Non-pigmented ciliary epithelial cell (primary cell): Measurements from ENCODE around the gene ETV2.
"Not testable (repeated sequence)": the region's sequence is repeated elsewhere in the genome, so short reads cannot be mapped to it uniquely, and the experiment has no call there.

Source experiments
- DNase-seq: peaks from one replicate; pipeline ENCODE4 v3.0.0-alpha.2; 2010; ENCODE audit warnings: low read depth

Gene ETV2

GRCh38 chr19:35641515-35642151 lies at the start of gene ETV2:
ETV2 (plus strand) TSS chr19:35641745; CDS start chr19:35642461, 716 bp downstream.
- DNase-seq = no peak

DNA sequence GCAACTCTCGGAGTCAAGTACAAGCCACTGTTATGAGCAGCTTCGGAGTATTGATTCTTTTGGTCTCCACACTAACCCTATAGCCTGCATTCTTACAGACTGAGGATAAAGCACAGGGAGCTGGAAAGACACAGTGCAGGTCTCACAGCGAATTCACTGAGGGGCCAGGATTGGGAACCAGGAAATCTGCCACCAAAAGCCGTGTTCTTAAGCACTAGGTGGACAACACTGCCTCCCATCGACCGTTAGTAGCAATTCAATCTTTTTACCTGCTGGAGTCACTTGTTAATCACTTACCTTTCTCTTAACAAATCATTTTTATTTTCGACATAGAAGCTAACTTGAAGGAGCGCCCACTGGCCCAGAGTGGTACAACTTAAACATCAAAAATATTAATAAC lies 49.3 kb upstream of the ETV2 start:
- no peak for DNase-seq

- not testable (repeated sequence) for DNase-seq
Observed at GRCh38 chr19:35595026-35595425, 46.5 kb upstream of the ETV2 start.

- DNase-seq = no peak
Observed at GRCh38 chr19:35595928-35596327, 45.6 kb upstream of the ETV2 start.

- no peak for DNase-seq
Observed at GRCh38 chr19:35596366-35596999, 45.1 kb upstream of the ETV2 start.

DNA sequence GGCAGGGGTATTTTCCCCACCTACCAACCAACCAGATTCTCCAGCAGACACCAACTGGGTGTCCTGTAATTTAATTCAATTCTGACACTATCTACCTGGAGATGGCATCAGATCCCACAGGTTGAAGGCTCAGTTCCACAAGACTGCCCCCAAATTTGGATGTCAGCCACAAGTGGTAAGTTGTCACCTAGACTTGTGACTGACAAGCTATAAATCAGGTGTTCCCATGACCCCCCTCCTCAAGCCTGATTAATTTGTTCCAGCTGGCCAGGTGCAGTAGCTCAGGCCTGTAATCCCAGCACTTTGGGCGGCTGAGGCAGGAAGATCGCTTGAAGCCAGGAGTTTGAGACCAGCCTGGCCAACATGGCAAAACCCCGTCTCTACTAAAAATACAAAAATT lies 39.6 kb upstream of the ETV2 start:
- DNase-seq = no peak

DNA sequence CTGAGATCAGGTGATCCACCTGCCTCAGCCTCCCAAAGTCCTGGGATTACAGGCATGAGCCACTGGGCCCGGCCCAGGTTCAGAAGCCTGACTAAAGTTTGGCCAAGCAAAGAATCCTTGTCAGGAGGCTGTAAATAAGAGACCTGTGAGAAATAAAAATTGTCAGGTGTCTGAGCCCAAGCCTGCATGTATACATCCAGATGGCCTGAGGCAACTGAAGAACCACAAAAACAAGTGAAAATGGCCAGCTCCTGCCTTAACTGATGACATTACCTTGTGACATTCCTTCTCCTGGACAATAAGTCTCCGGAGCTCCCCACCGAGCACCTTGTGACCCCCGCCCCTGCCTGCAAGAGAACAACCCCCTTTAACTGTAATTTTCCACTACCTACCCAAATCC lies 37.1 kb upstream of the ETV2 start:
- DNase-seq = not testable (repeated sequence)

DNA sequence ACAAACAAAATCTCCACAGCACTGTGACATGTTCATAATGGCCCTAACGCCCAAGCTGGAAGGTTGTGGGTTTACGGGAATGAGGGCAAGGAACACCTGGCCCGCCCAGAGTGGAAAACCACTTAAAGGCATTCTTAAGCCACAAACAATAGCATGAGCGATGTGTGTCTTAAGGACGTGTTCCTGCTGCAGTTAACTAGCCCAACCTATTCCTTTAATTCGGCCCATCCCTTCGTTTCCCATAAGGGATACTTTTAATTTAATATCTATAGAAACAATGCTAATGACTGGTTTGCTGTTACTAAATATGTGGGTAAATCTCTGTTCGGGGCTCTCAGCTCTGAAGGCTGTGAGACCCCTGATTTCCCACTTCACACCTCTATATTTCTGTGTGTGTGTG lies 34.4 kb upstream of the ETV2 start:
- not testable (repeated sequence) for DNase-seq

DNA sequence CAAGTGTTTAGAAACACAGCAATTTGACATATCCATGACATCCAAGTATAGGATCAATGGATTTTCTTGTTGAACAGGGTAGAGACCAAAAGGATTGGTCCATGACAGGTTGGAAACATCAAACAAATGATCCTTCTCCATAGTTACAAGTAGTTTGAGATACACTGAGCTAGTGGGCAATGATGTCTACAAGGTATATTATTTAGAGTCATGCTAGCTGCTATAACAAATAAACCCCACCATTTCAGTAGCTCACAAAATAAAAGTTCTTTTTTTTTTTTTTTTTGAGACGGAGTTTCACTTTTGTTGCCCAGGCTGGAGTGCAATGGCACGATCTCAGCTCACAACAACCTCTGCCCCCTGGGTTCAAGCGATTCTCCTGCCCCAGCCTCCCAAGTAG lies 33.9 kb upstream of the ETV2 start:
- DNase-seq = no peak

GRCh38 chr19:35608251-35608650 lies 33.3 kb upstream of the ETV2 start:
- DNase-seq = no peak

GRCh38 chr19:35609851-35610353 lies 31.6 kb upstream of the ETV2 start:
- DNase-seq = no peak

DNA sequence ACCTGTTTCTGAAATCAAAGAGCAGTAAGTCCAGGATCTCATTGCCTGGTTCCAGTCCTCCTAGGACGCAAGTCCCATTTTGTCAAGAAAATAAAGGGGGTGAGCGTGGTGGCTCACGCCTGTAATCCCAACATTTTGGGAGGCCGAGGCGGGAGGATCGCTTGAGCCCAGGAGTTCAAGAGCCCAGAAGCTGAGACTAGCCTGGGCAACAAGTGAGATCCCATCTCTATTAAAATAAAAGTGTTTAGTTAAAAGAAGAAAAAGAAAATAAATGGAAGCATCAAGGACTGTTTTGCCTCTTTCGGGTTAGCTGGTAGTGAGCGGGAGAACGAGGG lies 29.4 kb upstream of the ETV2 start:
- DNase-seq = no peak

DNA sequence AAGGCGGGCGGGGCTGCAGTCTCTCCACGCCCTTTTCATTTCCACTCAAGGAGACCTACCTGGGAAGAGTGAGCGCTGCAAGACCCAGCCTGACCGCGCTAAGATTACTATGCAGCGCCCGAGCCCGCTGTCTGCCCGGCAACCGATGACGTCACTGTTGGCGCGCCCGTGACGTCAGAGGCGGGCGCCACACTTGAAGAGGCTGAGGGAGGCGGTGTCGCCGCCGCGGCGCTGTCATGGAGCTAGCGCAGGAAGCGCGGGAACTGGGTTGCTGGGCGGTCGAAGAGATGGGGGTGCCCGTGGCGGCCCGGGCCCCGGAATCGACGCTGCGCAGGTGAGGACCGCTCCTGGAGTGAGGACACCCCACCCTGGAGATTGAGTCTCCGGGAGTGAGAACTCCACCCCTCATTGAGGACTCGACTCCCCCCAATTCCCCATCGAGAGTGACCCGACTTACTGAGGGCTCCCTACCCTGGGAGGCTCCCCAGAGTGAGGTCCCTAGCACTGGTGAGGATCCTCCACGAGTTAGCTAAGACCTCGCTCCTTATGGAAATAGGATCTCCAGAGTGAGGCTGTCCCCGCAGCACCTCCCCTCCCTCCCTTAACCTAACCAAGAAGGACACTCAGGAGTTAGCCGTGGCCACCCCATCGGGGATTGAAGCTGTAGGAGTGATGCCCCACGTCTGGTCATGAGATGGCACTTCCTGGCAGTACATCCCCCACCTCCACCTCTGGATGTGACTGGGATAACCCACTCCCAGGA lies 28.8 kb upstream of the ETV2 start, which contains the start of gene HAUS5:
Gene HAUS5 (plus strand): TSS at position 177 of the 763 bp plus-strand sequence. CDS start 60 bp downstream, at position 237.
- peak; percentile 38 for DNase-seq

GRCh38 chr19:35613574-35613973 lies 28.0 kb upstream of the ETV2 start:
- no peak for DNase-seq

- no peak for DNase-seq
Observed at GRCh38 chr19:35615036-35615435, 26.5 kb upstream of the ETV2 start.

DNA sequence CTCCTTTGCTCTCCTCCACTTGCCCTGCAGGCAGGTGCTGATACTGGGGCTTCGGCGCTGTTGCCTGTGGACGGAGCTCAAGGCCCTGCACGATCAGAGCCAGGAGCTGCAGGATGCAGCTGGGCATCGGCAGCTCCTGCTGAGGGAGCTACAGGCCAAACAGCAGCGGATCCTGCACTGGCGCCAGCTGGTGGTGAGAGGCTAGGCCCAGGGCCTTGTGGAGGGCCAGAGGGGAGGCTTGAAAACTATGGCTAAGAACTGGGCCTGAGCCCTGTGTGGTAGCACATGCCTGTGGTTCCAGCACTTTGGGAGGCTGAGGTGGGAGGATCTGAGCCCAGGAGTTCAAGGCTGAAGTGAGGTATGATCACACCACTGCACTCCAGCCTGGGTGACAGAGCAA lies 22.7 kb upstream of the ETV2 start:
- no peak for DNase-seq

DNA sequence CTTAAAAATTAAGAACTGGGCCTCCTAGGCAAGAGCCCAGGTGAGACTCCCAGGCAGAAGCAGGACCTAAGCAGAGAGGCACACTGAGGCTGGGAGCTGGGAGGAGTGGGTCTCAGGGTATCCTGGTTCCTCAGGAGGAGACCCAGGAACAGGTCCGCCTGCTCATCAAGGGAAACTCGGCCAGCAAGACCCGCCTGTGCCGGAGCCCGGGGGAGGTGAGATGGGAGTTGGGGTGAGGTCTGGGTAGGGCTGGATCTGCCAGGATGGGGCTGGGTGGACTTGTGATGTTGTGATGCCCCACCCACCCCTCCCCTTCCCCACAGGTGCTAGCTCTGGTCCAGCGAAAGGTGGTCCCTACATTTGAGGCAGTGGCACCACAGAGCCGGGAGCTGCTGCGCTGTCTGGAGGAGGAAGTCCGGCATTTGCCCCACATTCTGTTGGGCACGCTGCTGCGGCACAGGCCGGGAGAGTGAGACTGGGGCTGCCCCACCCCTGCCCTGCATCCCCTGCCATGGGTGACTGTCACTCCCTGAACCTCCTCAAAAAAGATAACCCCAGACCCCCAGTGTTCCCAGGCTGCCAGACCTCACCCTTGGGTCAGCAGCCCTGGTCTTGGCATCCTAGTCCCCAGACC lies 22.1 kb upstream of the ETV2 start:
- DNase-seq = no peak

DNA sequence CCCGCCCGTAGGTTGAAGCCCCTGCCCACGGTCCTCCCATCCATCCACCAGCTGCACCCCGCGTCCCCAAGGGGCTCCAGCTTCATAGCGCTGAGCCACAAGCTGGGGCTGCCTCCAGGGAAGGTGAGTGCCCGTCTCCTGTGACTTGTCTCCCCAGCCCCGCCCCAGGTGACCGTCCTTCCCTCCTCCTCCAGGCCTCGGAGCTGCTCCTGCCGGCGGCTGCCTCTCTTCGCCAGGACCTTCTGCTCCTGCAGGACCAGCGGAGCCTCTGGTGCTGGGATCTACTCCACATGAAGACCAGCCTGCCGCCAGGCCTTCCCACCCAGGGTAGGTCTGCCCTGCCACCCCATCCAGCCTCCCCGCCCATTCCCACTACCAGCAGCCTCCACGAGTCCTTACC lies 21.5 kb upstream of the ETV2 start:
- DNase-seq = no peak

GRCh38 chr19:35621708-35622107 lies 19.8 kb upstream of the ETV2 start:
- no peak for DNase-seq

DNA sequence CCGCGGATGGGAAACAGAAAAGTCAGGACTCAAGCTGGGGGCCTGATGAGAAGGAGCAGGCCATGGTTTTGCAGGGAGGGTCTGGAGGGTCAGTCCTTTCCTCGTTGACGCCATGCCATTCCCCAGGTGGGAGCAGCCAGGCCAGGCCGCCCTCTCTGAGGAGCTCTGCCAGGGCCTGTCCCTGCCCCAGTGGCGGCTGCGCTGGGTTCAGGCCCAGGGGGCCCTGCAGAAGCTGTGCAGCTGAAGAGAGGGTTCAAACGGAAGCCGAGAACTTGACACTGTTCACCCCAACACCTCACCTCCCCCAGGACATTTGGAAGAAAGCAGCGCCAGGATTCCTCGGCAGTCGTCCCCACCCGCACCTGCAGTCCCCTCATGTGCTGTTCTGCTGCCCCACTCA lies 18.8 kb upstream of the ETV2 start:
- no peak for DNase-seq

DNA sequence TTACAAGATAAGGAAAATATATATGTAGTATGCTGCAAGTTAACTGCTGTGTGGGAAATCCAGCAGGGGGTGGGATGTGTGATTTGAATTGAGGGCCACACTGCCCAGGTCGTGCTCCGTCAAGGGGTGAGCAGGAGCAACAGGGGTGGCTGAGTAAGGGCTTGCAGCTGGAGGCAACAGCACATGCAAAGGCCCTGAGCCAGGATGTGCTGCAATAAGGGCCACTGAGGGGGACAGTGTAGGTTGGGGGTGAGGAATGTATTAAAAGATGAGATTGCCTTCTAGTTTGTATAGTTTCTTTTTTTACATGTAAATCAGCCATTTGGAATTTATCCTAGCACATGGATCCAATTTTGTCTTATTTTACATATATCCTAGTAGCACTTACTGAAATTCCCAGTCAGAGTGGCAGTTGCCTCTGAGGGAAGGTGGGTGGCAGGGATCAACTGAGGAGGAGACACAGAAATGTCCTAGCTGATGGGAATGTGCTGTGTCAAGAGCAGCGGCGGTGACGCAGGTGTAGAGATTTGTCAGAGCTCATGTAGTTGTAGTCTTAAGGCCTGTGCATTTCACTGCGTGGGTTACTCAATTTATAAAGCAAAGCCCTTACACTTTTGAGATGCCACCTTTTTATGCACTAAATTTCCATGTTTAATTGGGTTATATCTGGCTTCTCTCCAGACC lies 18.1 kb upstream of the ETV2 start:
- DNase-seq = no peak

DNA sequence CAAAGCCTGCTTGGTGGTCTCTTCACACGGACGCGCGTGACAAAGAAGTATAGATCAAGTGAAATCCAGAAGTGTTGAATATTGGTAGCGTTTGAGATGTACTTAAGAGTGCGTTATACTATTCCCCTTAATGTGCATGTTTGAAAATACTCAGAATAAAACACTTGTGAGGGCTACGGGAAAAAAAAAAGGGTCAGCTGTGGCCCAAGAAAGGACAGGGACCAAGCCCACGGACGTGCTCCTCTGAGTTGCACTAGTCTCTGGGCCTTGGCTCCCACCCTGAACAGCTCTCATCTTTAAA lies 13.3 kb upstream of the ETV2 start:
- DNase-seq = no peak
